ENCODE measurements around the gene CLIP1. TPM values are rescaled to one million over a fixed set of nuclear protein-coding genes. Genes with fewer than 3 reads are reported as not detected.
A peak's percentile ranks its signal among the peaks of the same experiment; 100 is the strongest.

CLIP1 gene
- total and polyA plus RNA-seq, 2 of the 4 experiments (the other 2 are of a cell fraction) = 38.0 to 54.8 TPM

DNA sequence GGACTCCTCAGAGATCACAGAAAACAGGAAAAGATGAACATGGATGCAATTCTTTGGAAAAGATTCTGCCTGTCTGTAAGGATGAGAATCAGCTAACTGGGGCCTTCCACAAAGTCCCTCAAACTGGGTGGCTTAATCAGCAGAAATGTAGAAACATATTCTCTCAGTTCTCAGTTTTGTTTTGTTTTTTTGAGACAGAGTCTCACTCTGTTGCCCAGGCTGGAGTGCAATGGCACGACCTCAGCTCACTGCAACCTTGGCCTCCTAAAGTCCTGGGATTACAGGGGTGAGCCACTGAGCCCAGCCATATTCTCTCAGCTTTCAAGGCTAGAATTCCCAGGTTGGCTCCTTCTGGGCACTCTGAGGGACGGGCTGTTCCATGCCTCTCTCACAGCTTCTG lies 38.2 kb upstream of the CLIP1 start:
- peaks cover 2% of the 10 kb centered on the region; the same call in 1 of the 2 replicates for H3K4me1 ChIP-seq (ENCODE audit: control insufficient read depth, insufficient read depth, low read length)
- H3K79me1 ChIP-seq (ENCODE audit: low read depth in 1 of 2, low read length in 2 of 2) = no peaks in the 10 kb centered on the region
- ChIA-PET CTCF (interaction anchor here (0.7 kb wide), 1 partner anchor 783 kb away, joined by 3 read pairs; no protein-coding TSS in a partner anchor), POLR2A (ENCODE audit: unreplicated experiment) (no interaction called here)
- no peak overlapping the region for H3K4me2 ChIP-seq (ENCODE audit: low read depth, low read length)
- peaks cover 14% of the 10 kb centered on the region for H3K9me1 ChIP-seq (ENCODE audit: insufficient read depth, low read length)
- no peak overlapping the region for H4K5ac ChIP-seq (ENCODE audit: low read depth, low read length)
- H3K14ac ChIP-seq (replicated peaks; ENCODE audit: low read depth, low read length) = no peak overlapping the region
- dilution Hi-C loops (cut with HindIII; ENCODE audit: low sequenced_read_pairs, unreplicated experiment) = no loop called here
- in situ Hi-C loops (cut with MboI; ENCODE audit: low sequenced_read_pairs) = loop anchor here (5.0 kb wide), 1 partner anchor 53 kb away; no protein-coding TSS in a partner anchor
- no peak overlapping the region for H3K18ac ChIP-seq (ENCODE audit: low read depth, low read length)
- no peak overlapping the region for H3K4ac ChIP-seq (ENCODE audit: low read depth, low read length)
- H3K27ac ChIP-seq (ENCODE audit: insufficient read depth, low read length) = no peak overlapping the region
- H2AFZ ChIP-seq (replicated peaks; ENCODE audit: low read length, poor library complexity) = no peak overlapping the region
- H2BK5ac ChIP-seq (ENCODE audit: low read depth, low read length, poor library complexity, severe bottlenecking) = no peak overlapping the region
- H3K4me3 ChIP-seq (ENCODE audit: insufficient read depth, low read depth, low read length) = no peak overlapping the region
- H3K9me3 ChIP-seq (ENCODE audit: control insufficient read depth, insufficient read depth, low read length) = no peaks in the 10 kb centered on the region
- no peak overlapping the region for H4K8ac ChIP-seq (ENCODE audit: low read depth in 2 of 2, low read length in 2 of 2)
- TF ChIP-seq SMC3 (IDR thresholded peaks at IDR 0.05; ENCODE audit: low read depth, low read length) = no peak
- TF ChIP-seq USF2 (IDR thresholded peaks at IDR 0.05; ENCODE audit: low read depth, low read length) = no peak
- TF ChIP-seq, protein P1, sequence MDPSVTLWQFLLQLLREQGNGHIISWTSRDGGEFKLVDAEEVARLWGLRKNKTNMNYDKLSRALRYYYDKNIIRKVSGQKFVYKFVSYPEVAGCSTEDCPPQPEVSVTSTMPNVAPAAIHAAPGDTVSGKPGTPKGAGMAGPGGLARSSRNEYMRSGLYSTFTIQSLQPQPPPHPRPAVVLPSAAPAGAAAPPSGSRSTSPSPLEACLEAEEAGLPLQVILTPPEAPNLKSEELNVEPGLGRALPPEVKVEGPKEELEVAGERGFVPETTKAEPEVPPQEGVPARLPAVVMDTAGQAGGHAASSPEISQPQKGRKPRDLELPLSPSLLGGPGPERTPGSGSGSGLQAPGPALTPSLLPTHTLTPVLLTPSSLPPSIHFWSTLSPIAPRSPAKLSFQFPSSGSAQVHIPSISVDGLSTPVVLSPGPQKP (IDR thresholded peaks at IDR 0.05; ENCODE audit: borderline replicate concordance, low read depth, low read length) = no peak
- TF ChIP-seq MAZ (IDR thresholded peaks at IDR 0.05; ENCODE audit: borderline replicate concordance, low read depth, low read length) = no peak
- no peak for TF ChIP-seq NFE2L2 (IDR thresholded peaks at IDR 0.05; ENCODE audit: low read depth, low read length)
- TF ChIP-seq RCOR1 (IDR thresholded peaks at IDR 0.05; ENCODE audit: insufficient replicate concordance, low read length) = no peak
- H3K36me3 ChIP-seq (ENCODE audit: control insufficient read depth, insufficient read depth, low read length) = no peaks in the 10 kb centered on the region
- H3K9ac ChIP-seq (ENCODE audit: low read depth, low read length) = no peak overlapping the region
- ATAC-seq (ENCODE audit: low read depth) = no peak
- no peak overlapping the region for H3K23ac ChIP-seq (ENCODE audit: low read depth, low read length)
- peak overlapping the region; percentile 6; the same call in 1 of the 2 replicates for H2BK120ac ChIP-seq (ENCODE audit: low read depth, low read length)
- H4K91ac ChIP-seq (ENCODE audit: insufficient read depth, low read depth, low read length) = no peak overlapping the region
- no peak for DNase-seq
- H3K56ac ChIP-seq (ENCODE audit: extremely low read depth, insufficient read depth, low read length) = no peak overlapping the region
- H4K20me1 ChIP-seq (ENCODE audit: insufficient read depth, low read length) = no peaks in the 10 kb centered on the region
- no peak overlapping the region for H2AK9ac ChIP-seq (replicated peaks; ENCODE audit: low read depth, low read length, poor library complexity)
- no TSS peak for BruUV-seq (replicated peaks)
- peak overlapping the region; percentile 55; the same call in 1 of the 2 replicates for H2BK20ac ChIP-seq (ENCODE audit: low read depth, low read length)
- WGBS, 2 experiments (ENCODE audit: extremely low coverage in 2 of 2, insufficient read length in 1 of 2) = 92% methylated on average over 2 of the region's 2 CpGs; no CpG with 5 or more reads in 1 of the 2 experiments
- intact Hi-C loops (cut with micrococcal nuclease) = no loop called here
- no peak overlapping the region for H2BK15ac ChIP-seq (ENCODE audit: low read depth, low read length)
- H2AK5ac ChIP-seq (ENCODE audit: low read depth, low read length) = no peak overlapping the region; the same call in 1 of the 2 replicates
- H3K27me3 ChIP-seq (ENCODE audit: control insufficient read depth, insufficient read depth, low read length) = no peaks in the 10 kb centered on the region

Data from IMR-90 (cell line).